ENCODE results near the gene RAB44.

RAB44 gene

GRCh38 chr6:36688063-36688738 is 9.4 kb upstream of the RAB44 start:
- H2AFZ ChIP-seq (ENCODE audit: low read depth, low read length): no peak overlapping the region
- no peak overlapping the region for H3K4me3 ChIP-seq (ENCODE audit: low read length)
- peaks cover 25% of the 10 kb centered on the region for H3K79me2 ChIP-seq (ENCODE audit: low read length)
- H3K27me3 ChIP-seq (ENCODE audit: low read depth, low read length): no peaks in the 10 kb centered on the region
- H3K4me1 ChIP-seq (ENCODE audit: low read length): peaks cover 41% of the 10 kb centered on the region
- peaks cover 44% of the 10 kb centered on the region for H3K36me3 ChIP-seq (replicated peaks; ENCODE audit: low read depth, low read length)
- peaks cover 35% of the 10 kb centered on the region for H4K20me1 ChIP-seq (ENCODE audit: insufficient read depth, low read length)
- no peak overlapping the region for H3K4me2 ChIP-seq (ENCODE audit: low read length)
- H3K27ac ChIP-seq (ENCODE audit: low read length): peak overlapping the region; percentile 10; the same call in 1 of the 2 replicates
- H3K9ac ChIP-seq (ENCODE audit: low read length): no peak overlapping the region
- no peak for TF ChIP-seq CTCF (IDR thresholded peaks at IDR 0.05; ENCODE audit: low read depth, low read length)
- no peak for TF ChIP-seq EZH2phosphoT487 (IDR thresholded peaks at IDR 0.05; ENCODE audit: low read depth)
- no peaks in the 10 kb centered on the region for H3K9me3 ChIP-seq (ENCODE audit: insufficient read depth, low read length)

GRCh38 chr6:36688739-36689075 is 8.9 kb upstream of the RAB44 start:
- Histone ChIP-seq H3K4me2 (ENCODE audit: low read length) (no peak overlapping the region), H3K79me2 (ENCODE audit: low read length) (peaks cover 20% of the 10 kb centered on the region), H2AFZ (ENCODE audit: low read depth, low read length) (no peak overlapping the region), H3K36me3 (replicated peaks; ENCODE audit: low read depth, low read length) (peaks cover 39% of the 10 kb centered on the region), H3K4me3 (ENCODE audit: low read length) (no peak overlapping the region), H3K9me3 (ENCODE audit: insufficient read depth, low read length) (no peaks in the 10 kb centered on the region), H3K27ac (ENCODE audit: low read length) (peak overlapping the region; percentile 10; the same call in 1 of the 2 replicates), H3K9ac (ENCODE audit: low read length) (no peak overlapping the region), H3K27me3 (ENCODE audit: low read depth, low read length) (no peaks in the 10 kb centered on the region), H4K20me1 (ENCODE audit: insufficient read depth, low read length) (peaks cover 30% of the 10 kb centered on the region), H3K4me1 (ENCODE audit: low read length) (peaks cover 36% of the 10 kb centered on the region)
- TF ChIP-seq CTCF (IDR thresholded peaks at IDR 0.05; ENCODE audit: low read depth, low read length) (no peak), EZH2phosphoT487 (IDR thresholded peaks at IDR 0.05; ENCODE audit: low read depth) (no peak)

- H3K27me3 ChIP-seq (ENCODE audit: low read depth, low read length): no peaks in the 10 kb centered on the region
- H3K27ac ChIP-seq (ENCODE audit: low read length): no peak overlapping the region
- no peak overlapping the region for H3K4me3 ChIP-seq (ENCODE audit: low read length)
- peaks cover 7% of the 10 kb centered on the region; the same call in 1 of the 2 replicates for H4K20me1 ChIP-seq (ENCODE audit: insufficient read depth, low read length)
- no peak overlapping the region for H2AFZ ChIP-seq (ENCODE audit: low read depth, low read length)
- no peaks in the 10 kb centered on the region for H3K9me3 ChIP-seq (ENCODE audit: insufficient read depth, low read length)
- peaks cover 16% of the 10 kb centered on the region for H3K36me3 ChIP-seq (replicated peaks; ENCODE audit: low read depth, low read length)
- H3K4me1 ChIP-seq (ENCODE audit: low read length): peaks cover 40% of the 10 kb centered on the region
- H3K79me2 ChIP-seq (ENCODE audit: low read length): no peaks in the 10 kb centered on the region
- H3K4me2 ChIP-seq (ENCODE audit: low read length): no peak overlapping the region
- TF ChIP-seq CTCF (IDR thresholded peaks at IDR 0.05; ENCODE audit: low read depth, low read length) (no peak), EZH2phosphoT487 (IDR thresholded peaks at IDR 0.05; ENCODE audit: low read depth) (no peak)
- H3K9ac ChIP-seq (ENCODE audit: low read length): no peak overlapping the region
These were observed 6.6 kb upstream of the RAB44 start for GRCh38 chr6:36691011-36691410.

GRCh38 chr6:36691612-36692011 is 6.0 kb upstream of the RAB44 start:
- Histone ChIP-seq H3K4me3 (ENCODE audit: low read length) (no peak overlapping the region), H3K4me2 (ENCODE audit: low read length) (peak overlapping the region; percentile 37)

More at GRCh38 chr6:36691612-36692011, 6.0 kb upstream of the RAB44 start:
- no peak for TF ChIP-seq CTCF (IDR thresholded peaks at IDR 0.05; ENCODE audit: low read depth, low read length)
- TF ChIP-seq EZH2phosphoT487 (IDR thresholded peaks at IDR 0.05; ENCODE audit: low read depth): no peak
- H3K27ac ChIP-seq (ENCODE audit: low read length): peak overlapping the region; percentile 18; the same call in 1 of the 2 replicates
- H3K4me1 ChIP-seq (ENCODE audit: low read length): peaks cover 41% of the 10 kb centered on the region
- H3K9ac ChIP-seq (ENCODE audit: low read length): peak overlapping the region; percentile 18; the same call in 1 of the 2 replicates
- no peak overlapping the region for H2AFZ ChIP-seq (ENCODE audit: low read depth, low read length)
- H3K9me3 ChIP-seq (ENCODE audit: insufficient read depth, low read length): no peaks in the 10 kb centered on the region
- no peaks in the 10 kb centered on the region for H3K27me3 ChIP-seq (ENCODE audit: low read depth, low read length)
- H3K36me3 ChIP-seq (replicated peaks; ENCODE audit: low read depth, low read length): peaks cover 10% of the 10 kb centered on the region
- 0 out of 2 replicates have a peak, but pooled peaks cover 1% of the 10 kb centered on the region for H4K20me1 ChIP-seq (ENCODE audit: insufficient read depth, low read length)
- no peaks in the 10 kb centered on the region for H3K79me2 ChIP-seq (ENCODE audit: low read length)

Measured in OCI-LY3 (cell line).